Right ventricle myocardium superior (tissue), 1 donor: ENCODE data around the gene FAM83D. TPM values are rescaled to one million over a fixed set of nuclear protein-coding genes. Genes with fewer than 3 reads are reported as not detected.

Experiments used
- ATAC-seq: fragments of 200-7000 bp; cut with Tn5 transposase; one replicate; pipeline ENCODE4 v1.9.1; 2020; ENCODE audit warnings: mild to moderate bottlenecking; ENCODE audit not compliant: poor library complexity
- DNase-seq: peaks from one replicate; pipeline ENCODE4 v3.0.0-alpha.2; 2020
- intact Hi-C: fragments of 100-400 bp; cut with DNase I; formaldehyde crosslinking; loops from one replicate; pipeline ENCODE4 v1.11.2; 2022
- total RNA-seq: library from RNA; stranded (reverse); fragmentation: NEBNext Ultra II Directional; extraction: Animal tissue kit (Norgen Biotek cat#: 25700); gene quantifications from one replicate; pipeline ENCODE4 v1.2.1, GENCODE V29; 2021
- donor health status: DM: no; HTN: yes; CAD: no; lungs with severe emphysema.

Gene FAM83D
- total RNA-seq, 1 donor from 2014 or later = 0.35 TPM

- ATAC-seq (no peak), DNase-seq (no peak)
- intact Hi-C loops = loop anchor here (5.0 kb wide), 1 partner anchor 120 kb away; no protein-coding TSS in a partner anchor
These were observed 858 bp downstream of the FAM83D start for GRCh38 chr20:38926934-38927616.

GRCh38 chr20:38927902-38928578, 1.8 kb downstream of the FAM83D start:
- ATAC-seq (no peak), DNase-seq (no peak)
- intact Hi-C loops = loop anchor here (5.0 kb wide), 1 partner anchor 119 kb away; no protein-coding TSS in a partner anchor

- no peak for DNase-seq
- ATAC-seq = no peak
- intact Hi-C loops = no loop called here
These were observed 4.0 kb downstream of the FAM83D start for GRCh38 chr20:38930242-38930569.

- intact Hi-C loops = no loop called here
- DNase-seq (no peak), ATAC-seq (no peak)
These were observed 5.8 kb downstream of the FAM83D start for GRCh38 chr20:38931984-38932383.

GRCh38 chr20:38932457-38933120, 6.4 kb downstream of the FAM83D start:
- peak; percentile 54 for DNase-seq
- no peak for ATAC-seq
- intact Hi-C loops = no loop called here

- no peak for ATAC-seq
- intact Hi-C loops = no loop called here
- no peak for DNase-seq
These were observed 8.3 kb downstream of the FAM83D start for GRCh38 chr20:38934530-38934929.

- ATAC-seq = no peak
- DNase-seq = no peak
- intact Hi-C loops = no loop called here
These were observed 9.1 kb downstream of the FAM83D start for GRCh38 chr20:38935285-38935684.

- ATAC-seq (no peak), DNase-seq (no peak)
- intact Hi-C loops = no loop called here
These were observed 9.8 kb downstream of the FAM83D start for GRCh38 chr20:38935967-38936407.

GRCh38 chr20:38937000-38937399, 10.8 kb downstream of the FAM83D start:
- no peak for DNase-seq
- intact Hi-C loops = no loop called here
- no peak for ATAC-seq

- intact Hi-C loops = no loop called here
- DNase-seq (no peak), ATAC-seq (no peak)
These were observed 11.8 kb downstream of the FAM83D start for GRCh38 chr20:38937978-38938473.

- intact Hi-C loops = no loop called here
- ATAC-seq = no peak
- DNase-seq = no peak
These were observed 13.5 kb downstream of the FAM83D start for GRCh38 chr20:38939686-38940085.

- no peak for ATAC-seq
- DNase-seq = no peak
- intact Hi-C loops = no loop called here
These were observed 14.4 kb downstream of the FAM83D start for GRCh38 chr20:38940644-38941043.

- ATAC-seq (no peak), DNase-seq (no peak)
- intact Hi-C loops = no loop called here
These were observed 15.6 kb downstream of the FAM83D start for GRCh38 chr20:38941726-38942389.

GRCh38 chr20:38945012-38945411, 18.8 kb downstream of the FAM83D start:
- ATAC-seq (no peak), DNase-seq (no peak)
- intact Hi-C loops = no loop called here

GRCh38 chr20:38946836-38947235, 20.6 kb downstream of the FAM83D start:
- intact Hi-C loops = no loop called here
- ATAC-seq = no peak
- no peak for DNase-seq

- intact Hi-C loops = no loop called here
These were observed 21.7 kb downstream of the FAM83D start for GRCh38 chr20:38947931-38948362.

GRCh38 chr20:38950254-38950653, 24.0 kb downstream of the FAM83D start:
- ATAC-seq = no peak
- intact Hi-C loops = no loop called here
- no peak for DNase-seq

More at GRCh38 chr20:38947931-38948362, 21.7 kb downstream of the FAM83D start:
- no peak for ATAC-seq
- DNase-seq = no peak

- ATAC-seq (no peak), DNase-seq (no peak)
- intact Hi-C loops = no loop called here
These were observed 25.4 kb downstream of the FAM83D start for GRCh38 chr20:38951611-38952010.

- no peak for DNase-seq
- intact Hi-C loops = no loop called here
- no peak for ATAC-seq
These were observed 25.9 kb downstream of the FAM83D start for GRCh38 chr20:38952153-38952552.
